B cell (primary cell): ENCODE results near the gene THAP2. TPM values are rescaled to one million over a fixed set of nuclear protein-coding genes. Genes with fewer than 3 reads are reported as not detected.

Source experiments
- ATAC-seq: fragments of 200-7000 bp; cut with Tn5 transposase; one replicate; pipeline ENCODE4 v1.10.0; 2021; ENCODE audit warnings: low read depth, mild to moderate bottlenecking, moderate number of reproducible peaks, moderate library complexity
- CTCF ChIA-PET: fragments of 350-600 bp; sonication (Branson Sonifier 250); formaldehyde crosslinking; loops from one replicate; lab custom pipeline; 2021; ENCODE audit warnings: antibody characterized with exemption, inconsistent platforms; lab: Charles Lee
- POLR2A ChIA-PET: fragments of 350-600 bp; sonication (Branson Sonifier 250); formaldehyde crosslinking; loops from one replicate; lab custom pipeline; 2021; ENCODE audit warnings: antibody characterized with exemption; lab: Charles Lee
- DNase-seq: peaks from one replicate; pipeline ENCODE4 v3.0.0; 2013
- H2AFZ ChIP-seq: 2 replicates; pipeline ENCODE4 v1.6.1; 2012; ENCODE audit warnings: mild to moderate bottlenecking, low read depth, low read length; ENCODE audit not compliant: insufficient read depth, poor library complexity, severe bottlenecking
- H3K27ac ChIP-seq, 2 donors: 1 replicate in 1 of 2; 2 replicates in 1 of 2; pipeline ENCODE4 v1.5.1; 2012 to 2013; ENCODE audit warnings: low read length in 2 of 2, mild to moderate bottlenecking in 2 of 2, moderate library complexity in 1 of 2
- H3K27me3 ChIP-seq, 4 experiments: fragments of 200-600 bp in 1 of 4; sonication (generic) in 1 of 4; replicated peaks in 1 of 4; 1 replicate in 2 of 4; 2 replicates in 2 of 4; pipeline versions ENCODE4 v1.6.1 to v1.7.0; 2013 to 2016; ENCODE audit warnings: low read length in 3 of 4, mild to moderate bottlenecking in 2 of 4, mixed read lengths in 1 of 4, moderate library complexity in 1 of 4; ENCODE audit not compliant: insufficient read depth in 4 of 4, control insufficient read depth in 3 of 4; ENCODE audit errors: control extremely low read depth in 1 of 4
- H3K36me3 ChIP-seq, 2 experiments: replicated peaks in 1 of 2; 1 replicate in 1 of 2; 2 replicates in 1 of 2; pipeline versions ENCODE4 v1.6.1 to v1.7.1; 2013; ENCODE audit warnings: low read length in 1 of 2; ENCODE audit not compliant: insufficient read depth in 2 of 2, control insufficient read depth in 1 of 2; ENCODE audit errors: control extremely low read depth in 1 of 2, extremely low read depth in 1 of 2
- H3K4me1 ChIP-seq, 2 donors: fragments of 200-600 bp in 1 of 2; sonication (generic) in 1 of 2; 1 replicate in 1 of 2; 2 replicates in 1 of 2; pipeline versions ENCODE4 v1.5.1 to v1.6.1; 2013 to 2017; ENCODE audit warnings: low read length in 2 of 2; ENCODE audit not compliant: control insufficient read depth in 2 of 2, insufficient read depth in 2 of 2
- H3K4me2 ChIP-seq: replicated peaks from 2 replicates; pipeline ENCODE3; 2012; ENCODE audit warnings: mild to moderate bottlenecking, low read depth, low read length; ENCODE audit not compliant: poor library complexity, severe bottlenecking
- H3K4me3 ChIP-seq, 5 experiments: fragments of 200-600 bp in 1 of 5; sonication (generic) in 1 of 5; 1 replicate in 3 of 5; 2 replicates in 2 of 5; pipeline versions ENCODE4 v1.5.1 to v1.7.0; 2011 to 2016; ENCODE audit warnings: low read length in 4 of 5, mild to moderate bottlenecking in 4 of 5, low read depth in 2 of 5, control low read depth in 1 of 5, moderate library complexity in 1 of 5; ENCODE audit not compliant: insufficient read depth in 1 of 5; ENCODE audit errors: control extremely low read depth in 1 of 5, extremely low read depth in 1 of 5
- H3K79me2 ChIP-seq: fragments of 200-600 bp; sonication (generic); one replicate; pipeline ENCODE4 v1.6.0; 2016; ENCODE audit warnings: low read length; ENCODE audit not compliant: control insufficient read depth, insufficient read depth
- H3K9ac ChIP-seq: fragments of 200-600 bp; sonication (generic); 2 replicates; pipeline ENCODE4 v1.6.1; 2017; ENCODE audit warnings: mild to moderate bottlenecking, low read length, moderate library complexity
- H3K9me3 ChIP-seq, 3 donors: one replicate each; pipeline versions ENCODE4 v1.6.1 to v1.7.1; 2013; ENCODE audit warnings: low read length in 2 of 3; ENCODE audit not compliant: control insufficient read depth in 2 of 3, insufficient read depth in 1 of 3; ENCODE audit errors: control extremely low read depth in 1 of 3
- H4K20me1 ChIP-seq: 2 replicates; pipeline ENCODE4 v1.6.0; 2012; ENCODE audit warnings: mild to moderate bottlenecking, low read length; ENCODE audit not compliant: insufficient read depth, control insufficient read depth, poor library complexity, severe bottlenecking
- H3K27ac Mint-ChIP-seq: one replicate; pipeline ENCODE4 v1.8.0; 2021; ENCODE audit warnings: mixed read lengths
- H3K27me3 Mint-ChIP-seq: one replicate; pipeline ENCODE4 v1.8.0; 2021; ENCODE audit warnings: mixed read lengths
- H3K4me1 Mint-ChIP-seq: one replicate; pipeline ENCODE4 v1.8.0; 2021; ENCODE audit warnings: mixed read lengths
- H3K4me3 Mint-ChIP-seq: one replicate; pipeline ENCODE4 v1.8.0; 2021; ENCODE audit warnings: mixed read lengths
- H3K9me3 Mint-ChIP-seq: one replicate; pipeline ENCODE4 v1.8.0; 2022; ENCODE audit warnings: mixed read lengths; ENCODE audit not compliant: insufficient read depth
- CTCF ChIP-seq: fragments of 200-600 bp; IDR thresholded peaks from one replicate; pipeline ENCODE4 v1.8.0; 2022; ENCODE audit warnings: antibody characterized with exemption, mild to moderate bottlenecking
- EZH2 ChIP-seq: IDR thresholded peaks from 2 replicates; pipeline ENCODE4 v1.6.1; 2012; ENCODE audit warnings: borderline replicate concordance, low read depth, mild to moderate bottlenecking, moderate library complexity, low read length; ENCODE audit not compliant: insufficient read depth, poor library complexity, severe bottlenecking
- WGBS: methylation state at CpG from one replicate; pipeline ENCODE4 v1.1.5; 2013; ENCODE audit warnings: missing lambda C conversion rate; ENCODE audit not compliant: insufficient coverage; 5-methylcytosine and 5-hydroxymethylcytosine counted together
- intact Hi-C: fragments of 100-400 bp; cut with micrococcal nuclease; formaldehyde crosslinking; loops from one replicate; pipeline ENCODE4 v1.10.0; 2022
- polyA plus RNA-seq: library from polyadenylated mRNA; depleted of rRNA; stranded (reverse); fragments of >200 nt; gene quantifications from 2 replicates; pipeline ENCODE4 v1.2.3, GENCODE V29; 2012
- total RNA-seq, 2 donors: library from RNA; stranded (reverse); fragments of 120-200 nt in 1 of 2; gene quantifications; 1 replicate in 1 of 2; 2 replicates in 1 of 2; pipeline versions ENCODE4 v1.2.3 to v1.2.4, GENCODE V29; 2013 to 2022

THAP2 gene
- total and polyA plus RNA-seq, 2 donors (not counting 1 experiment from before 2014, with no cell fraction given): 11.6 to 13.2 TPM

- Histone ChIP-seq H3K4me2 (no peak overlapping the region), H3K9me3 (peaks cover 0 to 4% (median 0%) of the 10 kb centered on the region in 3 donors), H3K27me3 (no peaks in the 10 kb centered on the region), H3K4me1 (peaks cover 10% of the 10 kb centered on the region in 2 donors), H3K9ac (no peak overlapping the region), H3K79me2 (peaks cover 90% of the 10 kb centered on the region), H4K20me1 (peaks cover 33% of the 10 kb centered on the region), H3K27ac (no peak overlapping the region), H3K4me3 (no peak overlapping the region), H3K36me3 (peaks cover 13 to 60% of the 10 kb centered on the region in 2 experiments), H2AFZ (no peak overlapping the region)
- ATAC-seq: no peak
- Mint-ChIP-seq H3K27ac (no peak overlapping the region), H3K4me1 (peaks cover 42% of the 10 kb centered on the region), H3K4me3 (no peak overlapping the region), H3K9me3 (no peaks in the 10 kb centered on the region), H3K27me3 (no peaks in the 10 kb centered on the region)
- ChIA-PET CTCF (interaction anchor here (1.1 kb wide), 1 partner anchor 92 kb away, joined by 3 read pairs; no protein-coding TSS in a partner anchor), POLR2A (no interaction called here)
- intact Hi-C loops: no loop called here
- WGBS: no CpG with 5 or more reads among the region's 3 CpGs
- no peak for TF ChIP-seq EZH2
- TF ChIP-seq CTCF: no peak
- DNase-seq: no peak
Observed at GRCh38 chr12:71656740-71657139, 7.4 kb upstream of the THAP2 start.

DNA sequence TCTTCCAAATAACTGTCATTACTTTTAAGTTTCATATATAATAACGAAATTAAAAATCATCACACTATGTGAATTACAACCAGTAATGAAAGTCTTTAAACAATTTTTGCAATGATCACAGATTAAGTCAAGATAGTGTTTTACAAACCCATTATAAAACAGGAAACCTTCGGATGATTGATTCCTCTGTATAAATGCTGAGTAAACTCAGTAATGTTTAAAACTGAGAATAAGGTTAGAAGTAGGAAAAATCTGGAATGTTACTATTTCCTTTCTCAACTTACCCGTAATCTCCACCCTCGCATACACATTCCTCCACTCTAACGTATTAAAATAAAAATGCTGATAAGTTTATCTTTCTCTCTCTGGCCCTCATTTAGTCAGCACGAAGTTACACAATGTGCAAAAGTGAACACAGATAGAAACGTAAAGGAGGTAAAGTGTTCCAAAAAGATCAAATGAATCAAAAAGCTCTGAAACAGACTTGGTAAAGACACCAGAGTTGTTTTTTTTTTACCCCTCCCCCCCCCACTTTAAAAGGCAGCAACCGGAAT lies 2.0 kb upstream of the THAP2 start:
- H2AFZ ChIP-seq: no peak overlapping the region
- H3K36me3 ChIP-seq: peaks cover 10 to 26% of the 10 kb centered on the region in 2 experiments

More for the DNA sequence above, 2.0 kb upstream of the THAP2 start:
- H3K4me2 ChIP-seq: peak overlapping the region; percentile 73
- Mint-ChIP-seq H3K4me3 (peak overlapping the region; percentile 96), H3K27ac (no peak overlapping the region), H3K27me3 (no peaks in the 10 kb centered on the region), H3K9me3 (no peaks in the 10 kb centered on the region), H3K4me1 (peaks cover 54% of the 10 kb centered on the region)
- ChIA-PET CTCF (interaction anchor here (0.9 to 11.6 kb wide), 5 partner anchors 16 to 247 kb away, joined by 3 to 116 read pairs (median 13); no protein-coding TSS in a partner anchor), POLR2A (interaction anchor here (1.4 to 2.7 kb wide), 2 partner anchors 24 to 94 kb away, joined by 3 to 95 read pairs; partner anchors contain the start of gene TMEM19)
- peak overlapping the region; percentile 93 to 97 for H3K27ac ChIP-seq
- no peak for TF ChIP-seq CTCF
- TF ChIP-seq EZH2: no peak
- peaks cover 78% of the 10 kb centered on the region for H3K79me2 ChIP-seq
- H3K27me3 ChIP-seq: no peaks in the 10 kb centered on the region
- no CpG with 5 or more reads among the region's 8 CpGs for WGBS
- no peak for ATAC-seq
- peak overlapping the region; percentile 83 for H3K9ac ChIP-seq
- peaks cover 33% of the 10 kb centered on the region for H4K20me1 ChIP-seq
- intact Hi-C loops: loop anchor here (2.0 to 10.0 kb wide), 4 partner anchors 25 to 1419 kb away; partner anchors contain the start of gene CNOT2
- DNase-seq: no peak
- H3K4me1 ChIP-seq: peaks cover 28% of the 10 kb centered on the region in 2 donors
- peak overlapping the region; percentile 82 to 97 (median 88) for H3K4me3 ChIP-seq
- H3K9me3 ChIP-seq: no peaks in the 10 kb centered on the region
